ENCODE results near the gene RCSD1.
"Not testable (repeated sequence)": the region's sequence is repeated elsewhere in the genome, so short reads cannot be mapped to it uniquely, and the experiment has no call there.

The RCSD1 gene

GRCh38 chr1:167629681-167630567 is at the start of gene RCSD1:
Gene RCSD1 (plus strand): TSS chr1:167630232. CDS start chr1:167630424, 192 bp downstream.
- DNase-seq (ENCODE audit: low read depth): peak; percentile 49

GRCh38 chr1:167582064-167582463 is 48.0 kb upstream of the RCSD1 start:
- DNase-seq (ENCODE audit: low read depth): no peak

GRCh38 chr1:167582722-167583121 is 47.3 kb upstream of the RCSD1 start:
- no peak for DNase-seq (ENCODE audit: low read depth)

GRCh38 chr1:167584581-167584980 is 45.5 kb upstream of the RCSD1 start:
- no peak for DNase-seq (ENCODE audit: low read depth)

- DNase-seq (ENCODE audit: low read depth): no peak
Observed at GRCh38 chr1:167587342-167587741, 42.7 kb upstream of the RCSD1 start.

GRCh38 chr1:167587872-167588271 is 42.2 kb upstream of the RCSD1 start:
- DNase-seq (ENCODE audit: low read depth): no peak

- DNase-seq (ENCODE audit: low read depth): no peak
Observed at GRCh38 chr1:167588361-167588760, 41.7 kb upstream of the RCSD1 start.

- no peak for DNase-seq (ENCODE audit: low read depth)
Observed at GRCh38 chr1:167592475-167592874, 37.6 kb upstream of the RCSD1 start.

- DNase-seq (ENCODE audit: low read depth): no peak
Observed at GRCh38 chr1:167593860-167594259, 36.2 kb upstream of the RCSD1 start.

GRCh38 chr1:167594822-167595221 is 35.2 kb upstream of the RCSD1 start:
- no peak for DNase-seq (ENCODE audit: low read depth)

GRCh38 chr1:167599957-167600581 is 30.0 kb upstream of the RCSD1 start:
- peak; percentile 17 for DNase-seq (ENCODE audit: low read depth)

GRCh38 chr1:167601442-167602383 is 28.3 kb upstream of the RCSD1 start:
- no peak for DNase-seq (ENCODE audit: low read depth)

GRCh38 chr1:167602840-167603239 is 27.2 kb upstream of the RCSD1 start:
- DNase-seq (ENCODE audit: low read depth): no peak

- DNase-seq (ENCODE audit: low read depth): no peak
Observed at GRCh38 chr1:167605576-167605975, 24.5 kb upstream of the RCSD1 start.

GRCh38 chr1:167611983-167612382 is 18.0 kb upstream of the RCSD1 start:
- no peak for DNase-seq (ENCODE audit: low read depth)

GRCh38 chr1:167612587-167613385 is 17.2 kb upstream of the RCSD1 start:
- DNase-seq (ENCODE audit: low read depth): no peak

- DNase-seq (ENCODE audit: low read depth): not testable (repeated sequence)
Observed at GRCh38 chr1:167613984-167614383, 16.0 kb upstream of the RCSD1 start.

- no peak for DNase-seq (ENCODE audit: low read depth)
Observed at GRCh38 chr1:167614851-167615250, 15.2 kb upstream of the RCSD1 start.

- no peak for DNase-seq (ENCODE audit: low read depth)
Observed at GRCh38 chr1:167616521-167616920, 13.5 kb upstream of the RCSD1 start.

GRCh38 chr1:167617153-167618147 is 12.6 kb upstream of the RCSD1 start:
- DNase-seq (ENCODE audit: low read depth): no peak
